ENCODE results near the gene MTFP1.

DNA sequence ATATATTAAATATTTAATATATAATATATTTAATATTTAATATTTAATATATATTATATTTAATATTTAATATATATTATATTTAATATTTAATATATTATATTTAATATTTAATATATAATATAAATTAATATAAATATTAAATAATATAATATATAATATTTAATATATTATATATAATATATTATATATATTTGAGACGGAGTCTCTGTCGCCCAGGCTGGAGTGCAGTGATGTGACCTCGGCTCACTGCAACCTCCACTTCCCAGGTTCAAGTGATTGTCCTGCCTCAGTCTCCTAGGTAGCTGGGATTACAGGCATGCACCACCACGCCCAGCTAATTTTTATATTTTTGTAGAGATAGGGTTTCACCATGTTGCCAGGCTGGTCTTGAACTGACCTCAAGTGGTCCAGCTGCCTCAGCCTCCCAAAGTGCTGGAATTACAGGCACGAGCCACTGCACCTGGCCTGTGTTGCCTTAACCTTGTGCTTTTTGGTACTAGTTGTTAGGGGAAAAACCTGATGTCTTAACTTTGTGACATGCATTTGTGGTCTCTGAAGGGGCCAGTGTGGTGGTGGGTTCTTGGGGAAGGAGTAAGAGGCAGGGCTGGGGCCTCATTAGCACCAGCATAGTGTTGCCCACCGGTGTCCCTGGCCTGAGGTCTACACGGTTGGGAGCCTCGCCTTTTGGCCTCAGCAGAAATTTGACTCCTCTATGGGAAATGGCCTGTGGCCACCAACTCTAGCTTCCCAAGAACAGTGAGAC lies 29.7 kb downstream of the MTFP1 start:
- TF ChIP-seq POLR2AphosphoS5 (IDR thresholded peaks at IDR 0.05) = no peak
- no peak for TF ChIP-seq POLR2A (IDR thresholded peaks at IDR 0.05)
